GM19452 (cell line): ENCODE measurements around the gene FBN3.

Experiments
- ATAC-seq: cut with Tn5 transposase; IDR thresholded peaks from one replicate; pipeline ENCODE4 v1.9.1; 2021; ENCODE audit not compliant: unreplicated experiment

FBN3 gene

GRCh38 chr19:8148410-8149260 is 757 bp downstream of the FBN3 start:
- ATAC-seq, result no peak

- no peak for ATAC-seq
These were observed 1.3 kb downstream of the FBN3 start for GRCh38 chr19:8148088-8148409.

GRCh38 chr19:8147582-8147978 is 1.8 kb downstream of the FBN3 start:
- no peak for ATAC-seq

- no peak for ATAC-seq
These were observed 2.4 kb downstream of the FBN3 start for GRCh38 chr19:8146877-8147581.

- ATAC-seq, result no peak
These were observed 5.0 kb downstream of the FBN3 start for GRCh38 chr19:8144273-8144995.

- ATAC-seq, result no peak
These were observed 6.4 kb downstream of the FBN3 start for GRCh38 chr19:8143041-8143440.

GRCh38 chr19:8142513-8142900 is 6.9 kb downstream of the FBN3 start:
- ATAC-seq, result no peak

GRCh38 chr19:8141726-8142512 is 7.5 kb downstream of the FBN3 start:
- no peak for ATAC-seq

- ATAC-seq, result no peak
These were observed 11.2 kb downstream of the FBN3 start for GRCh38 chr19:8138201-8138600.

- ATAC-seq, result no peak
These were observed 12.0 kb downstream of the FBN3 start for GRCh38 chr19:8137425-8137824.

GRCh38 chr19:8135946-8136618 is 13.3 kb downstream of the FBN3 start:
- ATAC-seq, result no peak

GRCh38 chr19:8132858-8133458 is 16.4 kb downstream of the FBN3 start:
- ATAC-seq, result no peak

GRCh38 chr19:8131517-8131916 is 17.9 kb downstream of the FBN3 start:
- ATAC-seq, result no peak

- no peak for ATAC-seq
These were observed 20.3 kb downstream of the FBN3 start for GRCh38 chr19:8129061-8129618.

- ATAC-seq, result no peak
These were observed 20.8 kb downstream of the FBN3 start for GRCh38 chr19:8128551-8128950.

GRCh38 chr19:8127311-8127710 is 22.1 kb downstream of the FBN3 start:
- ATAC-seq, result no peak

- ATAC-seq, result no peak
These were observed 22.9 kb downstream of the FBN3 start for GRCh38 chr19:8126511-8126910.

GRCh38 chr19:8126008-8126407 is 23.4 kb downstream of the FBN3 start:
- no peak for ATAC-seq

GRCh38 chr19:8123683-8124082 is 25.7 kb downstream of the FBN3 start:
- no peak for ATAC-seq
